GM12873 (cell line): Measurements from ENCODE around the gene CNOT10.

Experiments used
- TF ChIP-seq, protein P1 (sequence below): IDR thresholded peaks from 2 replicates; pipeline ENCODE4 v1.5.1; 2012; ENCODE audit warnings: low read depth, mild to moderate bottlenecking, moderate library complexity, low read length, control low read depth; ENCODE audit not compliant: insufficient read depth; ENCODE audit errors: missing control alignments

Gene CNOT10

DNA sequence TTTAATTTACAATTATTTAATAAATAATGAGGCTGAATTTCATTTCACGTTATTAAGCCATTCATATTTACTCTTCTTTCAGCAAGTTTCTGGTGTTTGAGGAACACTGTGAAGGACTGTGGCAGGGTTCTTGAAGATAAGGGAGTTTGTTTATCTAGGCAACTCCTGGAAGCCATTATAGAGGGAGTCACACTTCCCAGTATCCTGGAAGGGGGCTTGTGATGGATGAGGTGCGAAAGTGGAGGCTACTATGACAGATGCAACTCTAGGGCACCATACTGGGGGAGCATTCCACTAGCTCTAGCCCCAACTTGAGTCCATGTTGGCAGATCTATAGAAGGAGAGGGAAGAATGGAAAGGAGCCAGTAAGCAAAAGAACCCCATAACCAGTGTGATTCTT is 14.4 kb downstream of the CNOT10 start:
- TF ChIP-seq, protein P1, sequence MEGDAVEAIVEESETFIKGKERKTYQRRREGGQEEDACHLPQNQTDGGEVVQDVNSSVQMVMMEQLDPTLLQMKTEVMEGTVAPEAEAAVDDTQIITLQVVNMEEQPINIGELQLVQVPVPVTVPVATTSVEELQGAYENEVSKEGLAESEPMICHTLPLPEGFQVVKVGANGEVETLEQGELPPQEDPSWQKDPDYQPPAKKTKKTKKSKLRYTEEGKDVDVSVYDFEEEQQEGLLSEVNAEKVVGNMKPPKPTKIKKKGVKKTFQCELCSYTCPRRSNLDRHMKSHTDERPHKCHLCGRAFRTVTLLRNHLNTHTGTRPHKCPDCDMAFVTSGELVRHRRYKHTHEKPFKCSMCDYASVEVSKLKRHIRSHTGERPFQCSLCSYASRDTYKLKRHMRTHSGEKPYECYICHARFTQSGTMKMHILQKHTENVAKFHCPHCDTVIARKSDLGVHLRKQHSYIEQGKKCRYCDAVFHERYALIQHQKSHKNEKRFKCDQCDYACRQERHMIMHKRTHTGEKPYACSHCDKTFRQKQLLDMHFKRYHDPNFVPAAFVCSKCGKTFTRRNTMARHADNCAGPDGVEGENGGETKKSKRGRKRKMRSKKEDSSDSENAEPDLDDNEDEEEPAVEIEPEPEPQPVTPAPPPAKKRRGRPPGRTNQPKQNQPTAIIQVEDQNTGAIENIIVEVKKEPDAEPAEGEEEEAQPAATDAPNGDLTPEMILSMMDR, result no peak

DNA sequence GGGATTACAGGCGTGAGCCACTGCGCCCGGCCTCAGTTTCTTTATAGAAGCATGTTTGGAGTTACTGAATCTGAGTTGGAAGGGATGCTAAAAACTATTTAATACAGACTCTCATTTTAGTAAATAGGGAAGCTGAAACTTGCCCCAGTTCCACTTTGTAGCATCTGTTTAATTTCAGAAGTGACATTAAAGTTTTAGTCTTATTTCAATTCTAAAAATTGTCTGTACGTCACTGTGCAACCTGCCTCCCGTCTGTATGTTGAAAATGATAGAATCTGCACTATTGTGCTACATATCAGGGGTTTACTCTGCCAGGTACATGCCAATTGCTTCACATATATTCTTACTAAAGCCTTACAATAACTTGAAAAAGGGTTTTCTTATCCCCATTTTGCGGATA is 15.3 kb downstream of the CNOT10 start:
- TF ChIP-seq, protein P1, result no peak

DNA sequence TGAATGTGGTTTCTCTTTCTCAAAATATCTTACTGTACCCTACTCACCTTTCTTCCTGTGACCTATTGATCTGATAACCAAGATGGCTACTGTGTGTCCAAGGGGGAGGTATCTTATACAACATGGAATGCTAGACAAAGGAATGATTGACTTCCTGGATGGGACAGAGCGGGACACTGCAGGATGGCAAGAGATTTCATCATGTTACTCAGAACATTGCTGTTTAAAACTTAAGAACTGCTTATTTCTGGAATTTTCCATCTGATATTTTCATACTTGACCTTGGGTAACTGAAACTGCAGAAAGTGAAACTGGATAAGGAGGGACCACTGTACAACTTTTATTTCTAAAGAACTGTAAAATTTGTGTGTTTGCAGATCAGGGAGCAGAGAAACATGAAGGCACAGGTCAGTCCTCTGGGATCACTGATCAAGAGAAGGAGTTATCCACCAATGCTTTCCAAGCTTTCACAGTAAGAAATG is 18.5 kb downstream of the CNOT10 start:
- TF ChIP-seq, protein P1, result no peak

DNA sequence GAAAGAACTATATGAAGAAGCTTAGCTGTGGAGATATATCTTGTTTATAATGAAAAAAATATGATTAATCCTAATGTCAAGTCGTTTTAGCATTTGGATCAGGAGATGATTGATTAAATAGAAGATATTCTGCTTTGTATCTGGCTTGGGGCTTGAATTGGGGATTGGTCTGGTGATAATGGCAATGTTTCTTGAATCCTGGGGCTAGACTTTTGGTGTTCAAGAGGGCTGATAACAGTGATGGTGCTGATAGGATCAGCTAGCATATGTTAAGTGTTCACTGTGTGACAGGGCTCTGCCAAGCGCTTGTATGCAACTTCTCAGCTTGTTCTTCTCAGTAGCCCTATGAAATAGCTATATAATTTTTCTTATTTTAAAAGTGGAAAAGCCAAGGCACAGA is 20.2 kb downstream of the CNOT10 start:
- TF ChIP-seq, protein P1, result no peak

DNA sequence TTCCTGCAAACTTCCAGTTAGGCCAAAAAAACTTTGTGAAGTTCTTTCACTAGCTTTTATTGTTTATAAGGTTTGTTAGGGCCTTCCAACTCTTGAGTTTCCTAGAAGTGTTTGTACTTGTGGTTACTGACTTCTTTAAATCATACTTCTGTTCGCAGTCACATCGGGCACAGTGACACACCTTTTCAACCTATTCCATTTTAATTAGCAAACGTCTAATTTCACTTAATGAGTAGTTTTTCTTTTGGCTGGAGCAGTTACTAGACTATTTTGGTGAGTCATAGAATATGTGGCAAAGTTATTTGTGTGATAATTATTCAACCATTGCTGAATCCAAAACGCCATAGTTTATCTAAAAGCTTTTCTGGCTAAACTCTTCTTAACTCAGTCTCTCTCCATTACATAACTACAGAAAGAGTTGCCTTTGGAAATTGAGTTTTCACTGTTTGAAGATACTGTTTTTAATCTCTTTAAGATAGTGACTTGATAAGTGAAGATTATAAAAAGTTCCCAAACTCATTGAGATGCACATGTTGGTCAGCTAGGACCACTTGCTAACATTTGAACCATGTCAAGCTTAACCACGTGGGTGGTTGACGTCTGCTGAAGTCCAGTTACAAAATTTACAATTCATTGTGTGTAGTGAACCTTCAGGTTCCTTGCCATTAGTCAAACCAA is 21.5 kb downstream of the CNOT10 start:
- TF ChIP-seq, protein P1, result no peak

DNA sequence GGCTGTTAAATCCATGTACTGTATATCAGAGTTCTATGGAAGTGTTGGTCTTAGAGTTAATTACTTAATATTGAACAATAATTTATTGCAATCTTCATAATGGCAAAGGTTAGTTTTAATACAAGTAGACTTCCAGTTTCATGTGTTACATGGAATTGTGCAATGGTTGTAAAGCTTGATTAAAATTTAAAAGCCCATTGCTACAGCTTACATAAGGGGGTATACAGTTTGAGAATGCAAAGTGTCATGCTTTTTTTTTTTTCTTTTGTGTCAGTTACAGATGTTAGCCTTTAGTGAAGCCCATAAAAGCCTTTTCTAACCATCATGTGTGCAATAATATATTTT is 22.0 kb downstream of the CNOT10 start:
- TF ChIP-seq, protein P1, result no peak

DNA sequence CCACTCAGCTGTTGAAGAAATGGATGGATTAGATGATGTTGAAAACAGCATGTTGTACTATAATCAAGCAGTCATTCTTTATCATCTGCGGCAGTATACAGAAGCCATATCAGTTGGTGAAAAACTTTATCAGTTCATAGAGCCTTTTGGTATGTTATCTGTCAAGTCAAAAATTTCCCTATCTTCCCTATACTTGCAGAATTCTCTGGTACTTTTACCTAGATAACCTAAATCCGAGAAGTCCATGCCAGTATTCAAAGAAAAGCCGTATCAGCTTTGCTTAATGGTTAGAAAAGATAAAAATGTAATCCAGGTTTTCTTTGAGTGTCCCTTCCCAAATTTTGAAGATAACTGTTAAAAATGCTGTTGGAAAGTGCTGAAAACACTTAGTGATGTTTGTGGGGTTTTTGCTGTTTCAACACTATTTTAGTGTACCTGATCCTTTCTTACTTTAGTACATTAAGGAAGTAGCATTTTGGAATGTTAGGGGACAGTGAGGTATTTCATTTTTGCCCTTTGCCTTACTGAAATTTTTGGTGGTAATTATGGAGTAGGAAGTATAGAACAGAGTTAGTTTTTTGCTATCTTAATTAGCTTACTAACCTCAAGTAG is 23.8 kb downstream of the CNOT10 start:
- TF ChIP-seq, protein P1, result no peak
